ENCODE results near the gene SYT6.

Gene SYT6

GRCh38 chr1:114048232-114048631, 105.4 kb downstream of the SYT6 start:
- H3K4me3 ChIP-seq (ENCODE audit: low read depth in 1 of 2, low read length in 2 of 2) = no peak overlapping the region
- no peaks in the 10 kb centered on the region for H3K36me3 ChIP-seq (ENCODE audit: control insufficient read depth in 1 of 2, insufficient read depth in 2 of 2, low read length in 2 of 2)
- H3K27ac ChIP-seq (ENCODE audit: low read depth, low read length) = no peak overlapping the region
- no peaks in the 10 kb centered on the region for H3K9me3 ChIP-seq (ENCODE audit: control insufficient read depth in 1 of 2, low read length in 2 of 2)
- no peak overlapping the region for H3K9ac ChIP-seq (ENCODE audit: low read depth in 1 of 2, low read length in 2 of 2)
- H3K27me3 ChIP-seq (ENCODE audit: control insufficient read depth in 1 of 2, insufficient read depth in 2 of 2, low read length in 2 of 2) = no peaks in the 10 kb centered on the region
- H3K4me1 ChIP-seq (ENCODE audit: control insufficient read depth in 1 of 2, insufficient read depth in 2 of 2, low read length in 2 of 2) = no peaks in the 10 kb centered on the region

GRCh38 chr1:114043548-114043947, 110.1 kb downstream of the SYT6 start:
- Histone ChIP-seq H3K9ac (ENCODE audit: low read depth in 1 of 2, low read length in 2 of 2) (no peak overlapping the region), H3K27me3 (ENCODE audit: control insufficient read depth in 1 of 2, insufficient read depth in 2 of 2, low read length in 2 of 2) (no peaks in the 10 kb centered on the region), H3K4me3 (ENCODE audit: low read depth in 1 of 2, low read length in 2 of 2) (no peak overlapping the region), H3K36me3 (ENCODE audit: control insufficient read depth in 1 of 2, insufficient read depth in 2 of 2, low read length in 2 of 2) (no peaks in the 10 kb centered on the region), H3K9me3 (ENCODE audit: control insufficient read depth in 1 of 2, low read length in 2 of 2) (no peaks in the 10 kb centered on the region), H3K4me1 (ENCODE audit: control insufficient read depth in 1 of 2, insufficient read depth in 2 of 2, low read length in 2 of 2) (peaks cover 0 to 6% of the 10 kb centered on the region in 2 donors), H3K27ac (ENCODE audit: low read depth, low read length) (no peak overlapping the region)

GRCh38 chr1:114043054-114043453, 110.6 kb downstream of the SYT6 start:
- no peak overlapping the region for H3K4me3 ChIP-seq (ENCODE audit: low read depth in 1 of 2, low read length in 2 of 2)
- peaks cover 0 to 6% of the 10 kb centered on the region in 2 donors for H3K4me1 ChIP-seq (ENCODE audit: control insufficient read depth in 1 of 2, insufficient read depth in 2 of 2, low read length in 2 of 2)
- no peak overlapping the region for H3K27ac ChIP-seq (ENCODE audit: low read depth, low read length)
- H3K36me3 ChIP-seq (ENCODE audit: control insufficient read depth in 1 of 2, insufficient read depth in 2 of 2, low read length in 2 of 2) = no peaks in the 10 kb centered on the region
- no peaks in the 10 kb centered on the region for H3K9me3 ChIP-seq (ENCODE audit: control insufficient read depth in 1 of 2, low read length in 2 of 2)
- no peaks in the 10 kb centered on the region for H3K27me3 ChIP-seq (ENCODE audit: control insufficient read depth in 1 of 2, insufficient read depth in 2 of 2, low read length in 2 of 2)
- no peak overlapping the region for H3K9ac ChIP-seq (ENCODE audit: low read depth in 1 of 2, low read length in 2 of 2)

- Histone ChIP-seq H3K9me3 (ENCODE audit: control insufficient read depth in 1 of 2, low read length in 2 of 2) (no peaks in the 10 kb centered on the region), H3K27me3 (ENCODE audit: control insufficient read depth in 1 of 2, insufficient read depth in 2 of 2, low read length in 2 of 2) (no peaks in the 10 kb centered on the region)
These were observed 113.2 kb downstream of the SYT6 start for GRCh38 chr1:114040273-114041015.

More at GRCh38 chr1:114040273-114041015, 113.2 kb downstream of the SYT6 start:
- H3K36me3 ChIP-seq (ENCODE audit: control insufficient read depth in 1 of 2, insufficient read depth in 2 of 2, low read length in 2 of 2) = no peaks in the 10 kb centered on the region
- no peak overlapping the region for H3K9ac ChIP-seq (ENCODE audit: low read depth in 1 of 2, low read length in 2 of 2)
- no peak overlapping the region for H3K27ac ChIP-seq (ENCODE audit: low read depth, low read length)
- peaks cover 0 to 6% of the 10 kb centered on the region in 2 donors for H3K4me1 ChIP-seq (ENCODE audit: control insufficient read depth in 1 of 2, insufficient read depth in 2 of 2, low read length in 2 of 2)
- no peak overlapping the region for H3K4me3 ChIP-seq (ENCODE audit: low read depth in 1 of 2, low read length in 2 of 2)
